H9 (cell line): ENCODE data around the gene RUBCN. TPM values are rescaled to one million over a fixed set of nuclear protein-coding genes. Genes with fewer than 3 reads are reported as not detected.

Source experiments
- DNase-seq: peaks from one replicate; pipeline ENCODE4 v3.0.0-alpha.2; 2017
- H2AFZ ChIP-seq: one replicate; pipeline ENCODE4 v1.6.1; 2013; ENCODE audit warnings: mild to moderate bottlenecking, low read length, control low read depth, moderate library complexity
- H2AK5ac ChIP-seq: 2 replicates; pipeline ENCODE4 v1.6.1; 2013; ENCODE audit warnings: low read length, control low read depth, mixed read lengths; ENCODE audit not compliant: insufficient read length
- H2BK120ac ChIP-seq: one replicate; pipeline ENCODE4 v1.6.1; 2013; ENCODE audit warnings: low read depth, mild to moderate bottlenecking, low read length, control low read depth, inconsistent platforms; ENCODE audit not compliant: poor library complexity, severe bottlenecking
- H2BK12ac ChIP-seq: 2 replicates; pipeline ENCODE4 v1.6.1; 2013; ENCODE audit warnings: low read length, control low read depth, mixed read lengths, low read depth; ENCODE audit not compliant: insufficient read length
- H2BK15ac ChIP-seq: 2 replicates; pipeline ENCODE4 v1.6.1; 2013; ENCODE audit warnings: low read depth, low read length, control low read depth
- H2BK20ac ChIP-seq: one replicate; pipeline ENCODE4 v1.6.1; 2013; ENCODE audit warnings: low read depth, mild to moderate bottlenecking, low read length, control low read depth, inconsistent platforms; ENCODE audit not compliant: poor library complexity, severe bottlenecking
- H2BK5ac ChIP-seq: 2 replicates; pipeline ENCODE4 v1.6.1; 2013; ENCODE audit warnings: low read length, control low read depth, mixed read lengths; ENCODE audit not compliant: insufficient read length
- H3K14ac ChIP-seq: 2 replicates; pipeline ENCODE4 v1.6.1; 2013; ENCODE audit warnings: low read length, control low read depth; ENCODE audit not compliant: insufficient read depth
- H3K18ac ChIP-seq: 2 replicates; pipeline ENCODE4 v1.6.1; 2013; ENCODE audit warnings: low read depth, mild to moderate bottlenecking, mixed read lengths, low read length, control low read depth; ENCODE audit not compliant: insufficient read length
- H3K23ac ChIP-seq: 2 replicates; pipeline ENCODE4 v1.6.1; 2013; ENCODE audit warnings: low read length, control low read depth, mixed read lengths, low read depth; ENCODE audit not compliant: insufficient read length
- H3K23me2 ChIP-seq: 2 replicates; pipeline ENCODE4 v1.6.1; 2013; ENCODE audit warnings: low read depth, mild to moderate bottlenecking, mixed read lengths, low read length, control low read depth; ENCODE audit not compliant: insufficient read length, poor library complexity, severe bottlenecking
- H3K27ac ChIP-seq: 2 replicates; pipeline ENCODE4 v1.5.1; 2013; ENCODE audit warnings: low read length, control low read depth, mixed read lengths, low read depth; ENCODE audit not compliant: insufficient read length
- H3K27me3 ChIP-seq: 2 replicates; pipeline ENCODE4 v1.6.1; 2013; ENCODE audit warnings: low read length, control low read depth, inconsistent platforms; ENCODE audit not compliant: insufficient read depth
- H3K4ac ChIP-seq: 2 replicates; pipeline ENCODE4 v1.6.1; 2013; ENCODE audit warnings: low read depth, mild to moderate bottlenecking, control low read depth, inconsistent platforms, low read length, moderate library complexity
- H3K4me1 ChIP-seq: 2 replicates; pipeline ENCODE4 v1.6.1; 2013; ENCODE audit warnings: low read length, control low read depth, inconsistent platforms; ENCODE audit not compliant: insufficient read depth
- H3K4me2 ChIP-seq: 2 replicates; pipeline ENCODE4 v1.6.1; 2013; ENCODE audit warnings: low read length, control low read depth, mixed read lengths; ENCODE audit not compliant: insufficient read length, insufficient read depth
- H3K56ac ChIP-seq: 2 replicates; pipeline ENCODE4 v1.6.1; 2013; ENCODE audit warnings: low read depth, mild to moderate bottlenecking, mixed read lengths, low read length, control low read depth; ENCODE audit not compliant: insufficient read length
- H3K79me1 ChIP-seq: 2 replicates; pipeline ENCODE4 v1.6.1; 2013; ENCODE audit warnings: low read depth, mild to moderate bottlenecking, moderate library complexity, low read length, control low read depth, inconsistent platforms; ENCODE audit not compliant: insufficient read depth, poor library complexity, severe bottlenecking
- H3K79me2 ChIP-seq: 2 replicates; pipeline ENCODE4 v1.6.1; 2013; ENCODE audit warnings: low read length, control low read depth, inconsistent platforms; ENCODE audit not compliant: insufficient read depth
- H3K9ac ChIP-seq: 2 replicates; pipeline ENCODE4 v1.6.1; 2013; ENCODE audit warnings: low read length, control low read depth, mixed read lengths; ENCODE audit not compliant: insufficient read length; ENCODE audit errors: extremely low read depth
- H3K9me3 ChIP-seq: one replicate; pipeline ENCODE4 v1.6.1; 2013; ENCODE audit warnings: low read depth, low read length, inconsistent platforms; ENCODE audit not compliant: control insufficient read depth
- H3T11ph ChIP-seq: one replicate; pipeline ENCODE4 v1.6.1; 2013; ENCODE audit warnings: mild to moderate bottlenecking, low read length, control low read depth, inconsistent platforms
- H4K20me1 ChIP-seq: one replicate; pipeline ENCODE4 v1.6.1; 2013; ENCODE audit not compliant: control insufficient read depth, insufficient read length, insufficient read depth
- H4K5ac ChIP-seq: 2 replicates; pipeline ENCODE4 v1.6.1; 2013; ENCODE audit warnings: low read depth, mild to moderate bottlenecking, mixed read lengths, low read length, control low read depth; ENCODE audit not compliant: insufficient read length
- H4K8ac ChIP-seq: replicated peaks from 2 replicates; pipeline ENCODE4 v1.6.1; 2013; ENCODE audit warnings: low read length, control low read depth, mixed read lengths, low read depth; ENCODE audit not compliant: insufficient read length
- H4K91ac ChIP-seq: 2 replicates; pipeline ENCODE4 v1.6.1; 2013; ENCODE audit warnings: low read depth, mild to moderate bottlenecking, moderate library complexity, mixed read lengths, low read length, control low read depth; ENCODE audit not compliant: insufficient read length
- H3K27ac Mint-ChIP-seq, 3 experiments: 2 replicates in 2 of 3; 3 replicates in 1 of 3; pipeline ENCODE4 v1.8.0; 2020 to 2021; ENCODE audit warnings: mixed read lengths in 3 of 3, mild to moderate bottlenecking in 1 of 3, moderate library complexity in 1 of 3
- H3K27me3 Mint-ChIP-seq: 2 replicates; pipeline ENCODE4 v1.8.0; 2021; ENCODE audit warnings: low read depth, mild to moderate bottlenecking, moderate library complexity, mixed read lengths
- H3K36me3 Mint-ChIP-seq, 3 experiments: 2 replicates in 2 of 3; 3 replicates in 1 of 3; pipeline ENCODE4 v1.8.0; 2020 to 2021; ENCODE audit warnings: low read depth in 3 of 3, mixed read lengths in 3 of 3; ENCODE audit not compliant: insufficient read depth in 1 of 3
- H3K4me1 Mint-ChIP-seq, 2 experiments: 2 replicates each; pipeline ENCODE4 v1.8.0; 2020; ENCODE audit warnings: mixed read lengths in 2 of 2
- H3K4me3 Mint-ChIP-seq, 2 experiments: 2 replicates in 1 of 2; 3 replicates in 1 of 2; pipeline ENCODE4 v1.8.0; 2020 to 2021; ENCODE audit warnings: mild to moderate bottlenecking in 2 of 2, mixed read lengths in 2 of 2, moderate library complexity in 1 of 2
- H3K9me3 Mint-ChIP-seq, 2 experiments: 2 replicates in 1 of 2; 3 replicates in 1 of 2; pipeline ENCODE4 v1.8.0; 2020; ENCODE audit warnings: mild to moderate bottlenecking in 2 of 2, mixed read lengths in 2 of 2, moderate library complexity in 1 of 2
- total RNA-seq: library from RNA; stranded (reverse); gene quantifications from 2 replicates; pipeline ENCODE4 v1.2.1, GENCODE V29; 2021
- TF ChIP-seq, protein P1 (sequence below): fragments of 200-600 bp; sonication (generic); conservative IDR thresholded peaks from 3 replicates; pipeline ENCODE4 v1.8.0; 2021; ENCODE audit warnings: antibody characterized with exemption, mild to moderate bottlenecking

Gene RUBCN
- total RNA-seq, 1 experiment from 2014 or later: 17.7 TPM

DNA sequence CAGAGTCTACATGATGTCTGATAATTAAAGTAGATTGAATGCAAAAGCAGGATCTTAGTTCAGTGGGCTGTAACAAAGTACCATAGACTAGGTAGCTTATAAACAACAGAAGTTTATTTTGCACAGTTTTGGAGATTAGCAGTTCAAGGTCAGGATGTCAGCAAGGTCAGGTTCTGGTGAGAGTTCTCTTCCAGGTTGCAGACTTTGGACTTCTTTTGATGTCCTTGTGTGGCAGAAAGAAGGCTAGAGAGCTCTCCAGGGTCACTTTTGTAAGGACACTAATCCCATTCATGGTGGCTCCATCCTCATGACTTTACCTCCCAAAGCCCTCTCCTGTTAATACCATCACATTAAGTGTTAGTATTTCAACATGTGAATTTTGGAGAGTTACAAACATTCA, 25.1 kb upstream of the RUBCN start:
- H3K4me3 Mint-ChIP-seq: no peak overlapping the region
- H3K23me2 ChIP-seq: no peaks in the 10 kb centered on the region
- H4K5ac ChIP-seq: no peak overlapping the region
- H3K36me3 Mint-ChIP-seq: peaks cover 0 to 4% (median 1%) of the 10 kb centered on the region in 3 experiments; a peak in 4 of 7 replicates
- no peak overlapping the region for H4K8ac ChIP-seq
- no peak overlapping the region for H3K18ac ChIP-seq
- no peak overlapping the region for H4K91ac ChIP-seq
- no peaks in the 10 kb centered on the region for H3K27me3 Mint-ChIP-seq
- H3K9ac ChIP-seq: no peak overlapping the region
- no peak overlapping the region for H3K4ac ChIP-seq
- no peak overlapping the region for H3K27ac ChIP-seq
- no peak overlapping the region for H2BK5ac ChIP-seq
- no peaks in the 10 kb centered on the region for H3K4me1 ChIP-seq
- H2BK12ac ChIP-seq: no peak overlapping the region
- no peaks in the 10 kb centered on the region for H4K20me1 ChIP-seq
- H3K27me3 ChIP-seq: no peaks in the 10 kb centered on the region
- H3K4me2 ChIP-seq: no peak overlapping the region
- no peaks in the 10 kb centered on the region for H3K79me1 ChIP-seq
- TF ChIP-seq, protein P1, sequence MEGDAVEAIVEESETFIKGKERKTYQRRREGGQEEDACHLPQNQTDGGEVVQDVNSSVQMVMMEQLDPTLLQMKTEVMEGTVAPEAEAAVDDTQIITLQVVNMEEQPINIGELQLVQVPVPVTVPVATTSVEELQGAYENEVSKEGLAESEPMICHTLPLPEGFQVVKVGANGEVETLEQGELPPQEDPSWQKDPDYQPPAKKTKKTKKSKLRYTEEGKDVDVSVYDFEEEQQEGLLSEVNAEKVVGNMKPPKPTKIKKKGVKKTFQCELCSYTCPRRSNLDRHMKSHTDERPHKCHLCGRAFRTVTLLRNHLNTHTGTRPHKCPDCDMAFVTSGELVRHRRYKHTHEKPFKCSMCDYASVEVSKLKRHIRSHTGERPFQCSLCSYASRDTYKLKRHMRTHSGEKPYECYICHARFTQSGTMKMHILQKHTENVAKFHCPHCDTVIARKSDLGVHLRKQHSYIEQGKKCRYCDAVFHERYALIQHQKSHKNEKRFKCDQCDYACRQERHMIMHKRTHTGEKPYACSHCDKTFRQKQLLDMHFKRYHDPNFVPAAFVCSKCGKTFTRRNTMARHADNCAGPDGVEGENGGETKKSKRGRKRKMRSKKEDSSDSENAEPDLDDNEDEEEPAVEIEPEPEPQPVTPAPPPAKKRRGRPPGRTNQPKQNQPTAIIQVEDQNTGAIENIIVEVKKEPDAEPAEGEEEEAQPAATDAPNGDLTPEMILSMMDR: no peak
- no peaks in the 10 kb centered on the region for H3K79me2 ChIP-seq
- no peak overlapping the region for H2AK5ac ChIP-seq
- no peak overlapping the region for H3K56ac ChIP-seq
- no peaks in the 10 kb centered on the region for H3K4me1 Mint-ChIP-seq
- no peak overlapping the region for H2BK120ac ChIP-seq
- H3K14ac ChIP-seq: no peak overlapping the region
- no peak overlapping the region for H2BK20ac ChIP-seq
- H3K9me3 Mint-ChIP-seq: no peaks in the 10 kb centered on the region
- DNase-seq: no peak
- no peak overlapping the region for H3T11ph ChIP-seq
- H3K23ac ChIP-seq: no peak overlapping the region
- no peak overlapping the region for H3K27ac Mint-ChIP-seq
- H2BK15ac ChIP-seq: no peak overlapping the region
- no peak overlapping the region for H2AFZ ChIP-seq
- no peaks in the 10 kb centered on the region for H3K9me3 ChIP-seq
